H1 (cell line): ENCODE data around the gene COL25A1. TPM values are rescaled to one million over a fixed set of nuclear protein-coding genes. Genes with fewer than 3 reads are reported as not detected.

ENCODE experiments used
- CTCF ChIA-PET: fragments of 300-600 bp; sonication (Branson Sonifier 250); formaldehyde crosslinking; loops from one replicate; lab custom pipeline; 2021; ENCODE audit not compliant: partially characterized antibody; lab: Charles Lee
- POLR2A ChIA-PET: fragments of 300-600 bp; sonication (Branson Sonifier 250); formaldehyde crosslinking; loops from one replicate; lab custom pipeline; 2021; ENCODE audit warnings: inconsistent platforms; ENCODE audit not compliant: partially characterized antibody; lab: Charles Lee
- DNase-seq, 2 experiments: peaks; one replicate each; pipeline versions ENCODE4 v3.0.0 to v3.0.0-alpha.2; 2010 to 2022; ENCODE audit warnings: low spot score in 2 of 2, low read depth in 1 of 2, mixed read lengths in 1 of 2
- FAIRE-seq: peaks from 2 replicates; lab custom pipeline; 2011; peaks lifted over from hg19 to GRCh38; lab: Jason Lieb, UNC
- H2AFZ ChIP-seq: 2 replicates; pipeline ENCODE4 v1.8.1; 2012; ENCODE audit warnings: low read length, inconsistent platforms
- H2AK5ac ChIP-seq: 2 replicates; pipeline ENCODE4 v1.6.1; 2013; ENCODE audit warnings: low read depth, low read length
- H2BK120ac ChIP-seq: replicated peaks from 2 replicates; pipeline ENCODE3; 2013; ENCODE audit warnings: low read depth, low read length, inconsistent platforms
- H2BK12ac ChIP-seq: 2 replicates; pipeline ENCODE4 v1.6.1; 2013; ENCODE audit warnings: low read depth, low read length
- H2BK15ac ChIP-seq: 2 replicates; pipeline ENCODE4 v1.6.1; 2013; ENCODE audit warnings: low read length
- H2BK20ac ChIP-seq: 2 replicates; pipeline ENCODE4 v1.6.1; 2013; ENCODE audit warnings: low read length
- H2BK5ac ChIP-seq: 2 replicates; pipeline ENCODE4 v1.6.1; 2013; ENCODE audit warnings: low read depth, low read length
- H3K14ac ChIP-seq: 2 replicates; pipeline ENCODE4 v1.6.1; 2013; ENCODE audit warnings: inconsistent platforms; ENCODE audit not compliant: insufficient read length
- H3K18ac ChIP-seq: 2 replicates; pipeline ENCODE4 v1.6.1; 2013; ENCODE audit warnings: low read length; ENCODE audit errors: extremely low read depth
- H3K23ac ChIP-seq: 2 replicates; pipeline ENCODE4 v1.6.1; 2013; ENCODE audit warnings: inconsistent platforms; ENCODE audit not compliant: insufficient read length
- H3K23me2 ChIP-seq: 2 replicates; pipeline ENCODE4 v1.6.1; 2013; ENCODE audit warnings: low read depth, low read length
- H3K27ac ChIP-seq: 2 replicates; pipeline ENCODE4 v1.6.1; 2011; ENCODE audit warnings: low read depth, low read length, inconsistent platforms
- H3K27me3 ChIP-seq, 4 experiments: replicated peaks in 1 of 4; 1 replicate in 1 of 4; 2 replicates in 3 of 4; pipeline versions ENCODE4 v1.6.1 to v1.8.1; 2011 to 2013; ENCODE audit warnings: low read length in 3 of 4, mild to moderate bottlenecking in 3 of 4, inconsistent platforms in 2 of 4, mixed read lengths in 2 of 4, moderate library complexity in 1 of 4; ENCODE audit not compliant: control insufficient read depth in 3 of 4, insufficient read depth in 3 of 4; ENCODE audit errors: extremely low read depth in 1 of 4
- H3K36me3 ChIP-seq, 4 experiments: 2 replicates each; pipeline versions ENCODE4 v1.6.1 to v1.8.1; 2011 to 2013; ENCODE audit warnings: mild to moderate bottlenecking in 4 of 4, low read length in 3 of 4, moderate library complexity in 2 of 4, control low read depth in 1 of 4, inconsistent platforms in 1 of 4; ENCODE audit not compliant: insufficient read depth in 4 of 4, control insufficient read depth in 2 of 4
- H3K4ac ChIP-seq: replicated peaks from 2 replicates; pipeline ENCODE3; 2013; ENCODE audit warnings: low read length, low read depth, mixed read lengths, inconsistent platforms; ENCODE audit not compliant: insufficient read length
- H3K4me1 ChIP-seq, 4 experiments: replicated peaks in 1 of 4; 1 replicate in 1 of 4; 2 replicates in 3 of 4; pipeline versions ENCODE4 v1.6.1 to v1.8.1; 2011 to 2013; ENCODE audit warnings: low read length in 3 of 4, inconsistent platforms in 2 of 4, mixed read lengths in 1 of 4; ENCODE audit not compliant: insufficient read depth in 4 of 4, control insufficient read depth in 3 of 4
- H3K4me2 ChIP-seq, 2 experiments: 2 replicates each; pipeline versions ENCODE4 v1.6.1 to v1.8.1; 2011 to 2013; ENCODE audit warnings: low read depth in 2 of 2, low read length in 2 of 2, control low read depth in 1 of 2, inconsistent platforms in 1 of 2, mild to moderate bottlenecking in 1 of 2; ENCODE audit not compliant: insufficient read depth in 1 of 2
- H3K4me3 ChIP-seq, 4 experiments: fragments of 200-600, 300-600 bp in 1 of 4; sonication (generic), shearing (Covaris generic), sonication (Bioruptor Twin) in 1 of 4; 2 replicates each; pipeline versions ENCODE4 v1.5.1 to v1.8.1; 2011 to 2016; ENCODE audit warnings: low read length in 4 of 4, low read depth in 3 of 4, control low read depth in 2 of 4, inconsistent platforms in 2 of 4, mild to moderate bottlenecking in 2 of 4, mixed read lengths in 1 of 4, moderate library complexity in 1 of 4; ENCODE audit not compliant: insufficient read depth in 2 of 4; ENCODE audit errors: extremely low read depth in 1 of 4
- H3K56ac ChIP-seq: replicated peaks from 2 replicates; pipeline ENCODE3; 2013; ENCODE audit warnings: low read depth, mild to moderate bottlenecking, mixed read lengths, low read length, inconsistent platforms; ENCODE audit not compliant: insufficient read length
- H3K79me1 ChIP-seq: 2 replicates; pipeline ENCODE4 v1.6.1; 2013; ENCODE audit warnings: low read depth, low read length, control low read depth
- H3K79me2 ChIP-seq, 2 experiments: 2 replicates each; pipeline versions ENCODE4 v1.6.1 to v1.8.1; 2012 to 2013; ENCODE audit warnings: low read length in 2 of 2, mild to moderate bottlenecking in 2 of 2, inconsistent platforms in 1 of 2; ENCODE audit not compliant: insufficient read depth in 2 of 2, control insufficient read depth in 1 of 2
- H3K9ac ChIP-seq, 4 experiments: replicated peaks in 1 of 4; 1 replicate in 1 of 4; 2 replicates in 3 of 4; pipeline versions ENCODE4 v1.6.1 to v1.8.1; 2011 to 2013; ENCODE audit warnings: low read depth in 3 of 4, low read length in 3 of 4, control low read depth in 2 of 4, mild to moderate bottlenecking in 2 of 4, moderate library complexity in 2 of 4, inconsistent platforms in 1 of 4; ENCODE audit errors: extremely low read depth in 1 of 4
- H3K9me3 ChIP-seq, 2 experiments: 2 replicates each; pipeline versions ENCODE4 v1.6.1 to v1.8.1; 2012 to 2013; ENCODE audit warnings: mild to moderate bottlenecking in 2 of 2, moderate library complexity in 2 of 2, control low read depth in 1 of 2, inconsistent platforms in 1 of 2, low read depth in 1 of 2, low read length in 1 of 2, mixed read lengths in 1 of 2; ENCODE audit not compliant: insufficient read depth in 2 of 2
- H4K20me1 ChIP-seq, 2 experiments: replicated peaks in 1 of 2; 2 replicates each; pipeline versions ENCODE3 to v1.8.1; 2011 to 2013; ENCODE audit warnings: inconsistent platforms in 2 of 2, low read length in 2 of 2, mild to moderate bottlenecking in 1 of 2; ENCODE audit not compliant: insufficient read depth in 2 of 2, control insufficient read depth in 1 of 2
- H4K5ac ChIP-seq: 2 replicates; pipeline ENCODE4 v1.6.1; 2013; ENCODE audit warnings: low read length, low read depth, mixed read lengths, inconsistent platforms; ENCODE audit not compliant: insufficient read length
- H4K8ac ChIP-seq: 2 replicates; pipeline ENCODE4 v1.8.0; 2013; ENCODE audit warnings: mild to moderate bottlenecking, moderate library complexity, low read length, inconsistent platforms; ENCODE audit not compliant: insufficient read depth; ENCODE audit errors: extremely low read depth
- H4K91ac ChIP-seq: replicated peaks from 2 replicates; pipeline ENCODE3; 2013; ENCODE audit warnings: low read length, mixed read lengths, inconsistent platforms; ENCODE audit not compliant: insufficient read length
- NANOG ChIP-seq: IDR thresholded peaks from 2 replicates; pipeline ENCODE4 v1.6.1; 2011; ENCODE audit warnings: low read length, low read depth, mild to moderate bottlenecking, inconsistent platforms; ENCODE audit not compliant: insufficient read depth, poor library complexity, severe bottlenecking
- WGBS, 2 experiments: shearing (Covaris generic) in 1 of 2; methylation state at CpG; one replicate each; pipeline versions ENCODE4 v1.1.6 to v1.1.7; 2013 to 2015; ENCODE audit warnings: low lambda C conversion rate in 2 of 2, mixed read lengths in 2 of 2, inconsistent platforms in 1 of 2, low coverage in 1 of 2, missing lambda C conversion rate in 1 of 2; ENCODE audit not compliant: insufficient replicate concordance in 2 of 2, insufficient coverage in 1 of 2, insufficient read length in 1 of 2; ENCODE audit errors: extremely low coverage in 1 of 2, missing lambda C conversion rate in 1 of 2; 5-methylcytosine and 5-hydroxymethylcytosine counted together
- polyA plus RNA-seq, 7 experiments: library from polyadenylated mRNA; depleted of rRNA in 3 of 7; stranded (reverse) in 5 of 7; unstranded in 2 of 7; fragments of >200 nt in 5 of 7; fragments of 200-250 nt in 2 of 7; gene quantifications; 1 replicate in 5 of 7; 2 replicates in 1 of 7; 4 replicates in 1 of 7; pipeline versions ENCODE4 v1.2.1 to v1.2.3, GENCODE V29; 2011 to 2013; ENCODE audit warnings: missing spikeins in 2 of 7, mixed read lengths in 2 of 7
- total RNA-seq: library from RNA; stranded (reverse); fragmentation: NEBNext Ultra II Directional; extraction: Animal tissue kit (Norgen Biotek cat#: 25700); gene quantifications from 2 replicates; pipeline ENCODE4 v1.2.1, GENCODE V29; 2021

The COL25A1 gene
- total and polyA plus RNA-seq, 2 of the 8 experiments (the other 6 are each of a cell fraction or from before 2014, with no cell fraction given): 1.1 to 8.3 TPM

- no peak overlapping the region for H3K9ac ChIP-seq
- H2BK12ac ChIP-seq: no peak overlapping the region
- H3K27me3 ChIP-seq: no peaks in the 10 kb centered on the region
- CTCF ChIA-PET: no interaction called here
- H3K79me1 ChIP-seq: no peaks in the 10 kb centered on the region
- no peaks in the 10 kb centered on the region for H3K4me1 ChIP-seq
- no peak overlapping the region for H2BK5ac ChIP-seq
- no peak for TF ChIP-seq NANOG
- no peak for DNase-seq
- H3K56ac ChIP-seq: no peak overlapping the region
- H3K4ac ChIP-seq: no peak overlapping the region
- H3K23ac ChIP-seq: no peak overlapping the region
- no peak overlapping the region for H2BK15ac ChIP-seq
- no peak overlapping the region for H2BK120ac ChIP-seq
- no peak overlapping the region for H3K18ac ChIP-seq
- H3K23me2 ChIP-seq: no peaks in the 10 kb centered on the region
- no peak overlapping the region for H3K27ac ChIP-seq
- H4K91ac ChIP-seq: no peak overlapping the region
- H2AFZ ChIP-seq: no peak overlapping the region
- no peaks in the 10 kb centered on the region for H3K36me3 ChIP-seq
- no peaks in the 10 kb centered on the region for H3K9me3 ChIP-seq
- WGBS, 2 experiments: 96% methylated on average over 4 of the region's 4 CpGs; no CpG with 5 or more reads in 1 of the 2 experiments
- POLR2A ChIA-PET: no interaction called here
- no peak overlapping the region for H3K4me2 ChIP-seq
- no peak for FAIRE-seq
- no peak overlapping the region for H2AK5ac ChIP-seq
- no peaks in the 10 kb centered on the region for H3K79me2 ChIP-seq
- no peaks in the 10 kb centered on the region for H4K20me1 ChIP-seq
- H2BK20ac ChIP-seq: no peak overlapping the region
- no peak overlapping the region for H4K8ac ChIP-seq
- H3K4me3 ChIP-seq: no peak overlapping the region
- no peak overlapping the region for H3K14ac ChIP-seq
- no peak overlapping the region for H4K5ac ChIP-seq
Observed at GRCh38 chr4:109026588-109026987, 275.9 kb downstream of the COL25A1 start.
